Measurements from ENCODE around the gene WDFY4.

DNA sequence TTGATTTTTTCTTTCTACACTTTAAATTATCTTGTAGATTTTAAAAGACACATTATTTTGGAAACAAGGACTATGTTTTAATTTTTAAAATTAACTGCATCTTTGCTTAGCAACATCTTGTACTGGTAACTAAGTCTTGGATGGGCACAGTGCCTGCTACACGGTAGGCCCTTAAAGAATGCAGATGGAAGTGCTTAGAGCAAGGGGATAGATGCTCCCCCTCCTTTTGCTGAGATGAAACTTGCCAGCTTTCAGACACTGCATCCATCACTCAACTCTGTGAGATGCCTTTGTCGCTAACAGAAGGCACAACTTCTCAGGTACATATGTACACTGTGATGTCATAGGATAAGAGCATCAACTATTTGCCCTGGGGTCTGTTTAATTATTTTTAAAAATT, 151.1 kb downstream of the WDFY4 start:
- TF ChIP-seq POLR2AphosphoS5 (IDR thresholded peaks at IDR 0.05; ENCODE audit: low read depth, low read length) (no peak), POLR2A (IDR thresholded peaks at IDR 0.05; ENCODE audit: low read depth, low read length) (no peak), SPI1 (IDR thresholded peaks at IDR 0.05; ENCODE audit: low read depth, low read length) (no peak)

Measured in GM12891 (cell line).